Embryonic facial prominence (tissue), 1 donor: ENCODE results near the gene GSAP.

Source experiments
- DNase-seq: peaks from one replicate; pipeline ENCODE4 v3.0.0-alpha.2; 2016; ENCODE audit errors: extremely low spot score

Gene GSAP

GRCh38 chr7:77434570-77435275 lies 18.6 kb upstream of the GSAP start:
- DNase-seq = no peak

- no peak for DNase-seq
Observed at GRCh38 chr7:77433901-77434300, 17.8 kb upstream of the GSAP start.

GRCh38 chr7:77430927-77431326 lies 14.8 kb upstream of the GSAP start:
- DNase-seq = no peak

GRCh38 chr7:77428777-77429231 lies 12.7 kb upstream of the GSAP start:
- DNase-seq = no peak

GRCh38 chr7:77427996-77428603 lies 12.0 kb upstream of the GSAP start:
- no peak for DNase-seq

- DNase-seq = no peak
Observed at GRCh38 chr7:77426521-77427051, 10.4 kb upstream of the GSAP start.

- no peak for DNase-seq
Observed at GRCh38 chr7:77426052-77426404, 9.9 kb upstream of the GSAP start.

- no peak for DNase-seq
Observed at GRCh38 chr7:77425101-77426051, 9.2 kb upstream of the GSAP start.

- no peak for DNase-seq
Observed at GRCh38 chr7:77422500-77422899, 6.4 kb upstream of the GSAP start.

GRCh38 chr7:77420986-77421672 lies 5.0 kb upstream of the GSAP start:
- DNase-seq = no peak

GRCh38 chr7:77420438-77420837 lies 4.3 kb upstream of the GSAP start:
- DNase-seq = no peak

GRCh38 chr7:77419102-77419501 lies 3.0 kb upstream of the GSAP start:
- DNase-seq = no peak

GRCh38 chr7:77417801-77418200 lies 1.7 kb upstream of the GSAP start:
- no peak for DNase-seq

- no peak for DNase-seq
Observed at GRCh38 chr7:77416621-77417371, 647 bp upstream of the GSAP start.

- DNase-seq = no peak
Observed at GRCh38 chr7:77415476-77415822, 700 bp downstream of the GSAP start.

GRCh38 chr7:77413861-77414424 lies 2.2 kb downstream of the GSAP start:
- no peak for DNase-seq

- DNase-seq = no peak
Observed at GRCh38 chr7:77413128-77413527, 3.0 kb downstream of the GSAP start.

GRCh38 chr7:77409739-77410547 lies 6.2 kb downstream of the GSAP start:
- DNase-seq = no peak

GRCh38 chr7:77409005-77409738 lies 7.0 kb downstream of the GSAP start:
- no peak for DNase-seq
